DMS 273 treated with DMSO at 0.1 percent for 48 hours (cell line): Measurements from ENCODE around the gene NCBP1.
"Not testable (repeated sequence)": the region's sequence is repeated elsewhere in the genome, so short reads cannot be mapped to it uniquely, and the experiment has no call there.

Source experiments
- DNase-seq: peaks from one replicate; lab custom pipeline; 2025; lab: John Stamatoyannopoulos, UW

The NCBP1 gene

DNA sequence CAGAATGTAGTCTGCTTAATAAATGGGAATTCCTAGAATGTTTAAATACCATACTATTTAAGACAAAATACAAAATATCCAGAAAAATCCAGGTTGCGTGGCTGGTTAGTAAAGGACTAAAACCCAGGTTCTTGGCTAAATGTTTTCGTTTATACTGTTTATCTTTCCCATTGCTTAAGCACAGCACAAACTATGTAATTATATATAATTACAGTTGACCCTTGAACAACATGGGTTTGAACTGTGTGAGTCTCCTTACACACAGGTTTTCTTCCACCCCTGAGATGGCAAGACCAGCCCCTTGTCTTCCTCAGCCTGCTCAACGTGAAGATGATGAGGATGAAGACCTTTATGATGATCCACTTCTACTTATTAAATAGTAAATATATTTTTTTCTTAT lies 38.8 kb downstream of the NCBP1 start:
- no peak for DNase-seq

DNA sequence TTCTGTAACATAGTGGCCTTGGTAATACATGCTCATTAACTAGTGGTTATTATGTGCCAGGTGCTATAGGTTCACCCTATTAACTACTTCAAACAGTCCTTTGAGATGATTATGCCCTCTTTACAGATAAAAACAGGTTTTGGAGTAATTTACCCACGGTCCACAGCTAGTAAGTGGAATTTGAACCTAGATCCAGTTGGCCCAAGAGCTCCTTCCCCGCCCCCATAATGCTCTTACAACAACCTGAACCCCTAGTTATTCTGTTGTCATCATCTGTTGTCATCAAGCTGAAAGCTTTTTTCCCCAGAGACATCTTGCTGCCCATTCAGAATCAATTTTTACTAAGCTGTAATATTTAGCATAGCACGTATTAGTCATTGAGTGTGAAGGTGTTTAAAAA lies 40.3 kb downstream of the NCBP1 start:
- no peak for DNase-seq

DNA sequence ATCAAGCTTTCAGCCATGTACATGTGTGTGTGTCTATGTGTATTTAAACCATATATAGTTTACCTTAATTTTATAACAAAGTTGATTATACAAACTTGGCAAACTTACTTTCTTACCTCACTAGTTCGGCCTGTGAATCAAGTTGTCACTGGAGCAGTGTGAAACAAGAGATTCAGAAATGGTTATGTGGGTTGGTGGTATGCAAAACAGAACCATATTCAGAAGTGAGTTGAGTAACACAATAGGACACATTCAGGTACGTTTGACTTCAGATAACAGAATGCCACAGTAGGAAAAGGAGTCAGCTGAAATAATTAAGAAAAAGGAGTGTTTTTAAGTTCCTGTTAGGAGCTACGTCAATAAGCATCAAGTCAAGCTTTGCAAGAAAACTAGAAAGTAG lies 42.0 kb downstream of the NCBP1 start:
- no peak for DNase-seq

DNA sequence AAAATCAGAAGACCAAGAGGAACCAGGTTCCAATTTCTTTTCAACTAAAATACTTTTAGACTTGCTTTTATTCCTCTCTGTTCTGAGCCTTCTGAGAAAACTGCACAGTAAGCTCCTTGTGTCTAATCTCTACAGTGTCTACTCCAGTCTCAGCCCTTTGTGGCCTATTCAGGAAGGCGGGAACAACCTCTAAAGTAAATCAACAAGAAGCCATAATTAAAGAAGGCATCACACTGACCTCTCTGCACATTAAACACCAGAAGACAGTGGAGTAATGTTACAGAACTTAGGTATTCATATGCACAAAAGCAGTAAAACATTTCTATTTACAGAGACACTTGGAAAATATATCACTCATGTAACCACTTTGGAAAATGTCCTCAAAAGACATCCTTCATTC lies 48.6 kb downstream of the NCBP1 start:
- no peak for DNase-seq

DNA sequence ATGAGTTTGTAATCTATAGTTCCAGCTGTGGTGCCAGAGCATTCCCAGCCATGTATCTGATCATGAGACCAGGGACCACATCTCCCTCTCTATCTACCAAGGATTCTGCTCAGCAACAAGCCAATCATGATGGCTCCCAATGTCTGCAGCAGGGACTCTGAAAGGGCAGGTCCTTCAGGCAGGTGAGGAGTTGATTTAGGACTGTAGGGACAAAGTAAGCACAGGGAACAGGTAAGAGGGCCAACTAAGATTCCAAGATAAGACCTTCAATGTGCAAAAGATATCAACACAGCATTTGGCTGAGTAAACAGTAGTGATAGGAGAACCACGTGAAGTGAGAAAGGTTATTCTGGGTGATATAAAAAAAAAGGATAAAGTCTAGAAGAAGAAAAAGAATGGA lies 55.0 kb downstream of the NCBP1 start:
- DNase-seq: no peak

DNA sequence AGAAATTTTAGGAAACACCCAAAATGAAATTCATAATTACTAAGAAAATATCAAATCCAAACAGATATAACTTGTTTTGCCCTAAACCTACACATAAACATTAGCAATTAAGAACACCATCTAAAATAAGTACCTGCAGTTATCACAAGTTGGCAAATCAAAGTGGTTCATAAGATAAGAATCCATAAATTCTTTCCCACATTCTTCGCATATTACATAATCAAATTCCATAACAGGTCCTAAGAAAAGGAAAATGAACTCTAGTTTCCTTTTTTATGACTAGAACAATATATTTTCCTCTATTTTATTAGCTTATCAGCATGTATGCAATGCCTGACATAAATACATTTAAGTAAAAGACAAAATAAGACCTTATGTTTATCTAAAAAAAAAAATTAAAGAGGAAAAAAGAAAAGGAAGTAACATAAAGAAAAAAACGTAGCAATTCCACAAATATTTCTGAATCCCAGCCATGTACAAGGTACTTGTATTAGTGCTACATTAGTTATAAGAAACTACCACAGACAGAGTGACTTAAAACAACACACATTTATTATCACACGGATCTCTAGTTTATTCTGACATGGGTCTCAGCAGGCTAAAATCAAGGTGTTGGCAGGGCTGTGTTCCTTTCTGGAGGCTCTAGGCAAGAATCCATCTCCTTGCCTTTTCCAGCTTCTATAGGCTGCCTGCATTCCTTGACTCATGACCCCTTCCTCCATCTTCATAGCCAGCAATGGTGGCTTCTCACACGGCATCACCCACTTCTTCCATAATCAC lies 56.0 kb downstream of the NCBP1 start:
- no peak for DNase-seq

DNA sequence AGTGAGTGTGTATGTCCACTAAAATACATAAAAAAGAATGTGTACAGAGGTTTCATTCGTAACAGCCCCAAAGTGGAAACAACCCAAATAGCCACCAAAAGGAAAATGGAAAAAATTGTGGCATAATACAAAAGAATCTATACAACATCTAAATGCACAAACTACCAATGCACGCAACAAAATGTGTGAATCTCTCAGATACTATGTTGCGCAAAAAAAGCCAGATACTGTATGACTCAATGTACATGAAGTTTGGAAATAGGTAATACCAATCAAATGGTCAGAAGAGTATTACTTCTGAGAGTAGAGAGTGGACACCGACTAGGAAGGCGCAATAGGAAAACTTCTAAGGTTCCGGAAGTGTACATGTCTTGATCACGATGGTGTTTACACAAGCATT lies 61.1 kb downstream of the NCBP1 start:
- no peak for DNase-seq

DNA sequence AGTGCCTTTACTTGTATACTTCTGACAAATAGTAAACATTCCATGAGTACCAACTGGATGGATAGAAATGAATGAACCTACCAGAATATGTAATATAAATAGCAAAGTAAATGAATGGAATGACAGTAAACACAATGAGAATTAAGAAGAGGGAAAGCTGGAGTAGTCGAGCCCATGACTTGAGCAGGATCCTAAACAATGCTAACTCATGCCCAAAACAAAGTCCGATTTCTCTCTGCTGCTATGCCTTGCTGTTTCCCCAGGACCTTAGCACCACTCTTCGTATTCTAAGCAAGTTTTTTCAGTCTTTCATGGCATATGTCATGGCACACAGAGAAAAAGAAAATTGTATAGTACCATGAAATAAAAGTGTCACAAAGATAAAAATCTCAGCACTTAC lies 61.8 kb downstream of the NCBP1 start:
- DNase-seq: no peak

DNA sequence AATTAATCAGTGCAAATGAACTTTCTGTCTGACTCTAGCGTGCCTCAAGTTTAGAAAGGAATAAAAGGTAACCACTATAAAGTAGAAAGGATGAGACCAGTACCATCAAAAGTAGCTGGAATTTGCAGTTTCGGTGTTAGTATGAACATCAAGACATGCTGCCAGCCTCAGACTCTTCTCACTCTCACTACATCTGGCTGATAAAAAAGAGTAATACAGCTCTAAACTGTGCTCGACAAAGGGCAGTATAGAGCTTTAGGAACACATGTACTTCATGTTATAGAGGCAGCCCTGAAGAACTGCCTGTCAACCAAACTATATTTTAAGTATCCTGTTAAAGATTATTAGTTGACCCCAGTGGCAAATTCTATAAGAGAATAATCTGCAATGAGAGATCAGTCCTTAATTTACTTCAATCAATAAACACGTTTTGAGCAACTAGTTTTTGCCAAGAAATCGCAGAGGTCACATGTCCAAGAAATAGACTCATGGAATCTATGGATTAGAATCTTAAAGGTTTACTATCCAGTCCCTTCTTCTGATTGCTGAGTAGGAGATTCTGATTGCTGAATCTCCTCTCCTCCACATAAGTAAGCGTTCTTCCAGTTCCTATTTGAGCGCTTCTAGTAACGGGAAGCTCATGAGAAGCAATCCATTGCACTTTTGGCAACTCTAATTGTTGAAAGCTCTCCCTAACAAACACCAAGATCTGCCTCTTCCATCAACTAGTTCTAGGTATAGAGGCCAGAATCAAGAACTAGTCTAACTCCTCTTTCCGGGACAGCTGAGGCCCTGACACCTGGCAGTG lies 62.6 kb downstream of the NCBP1 start:
- no peak for DNase-seq

DNA sequence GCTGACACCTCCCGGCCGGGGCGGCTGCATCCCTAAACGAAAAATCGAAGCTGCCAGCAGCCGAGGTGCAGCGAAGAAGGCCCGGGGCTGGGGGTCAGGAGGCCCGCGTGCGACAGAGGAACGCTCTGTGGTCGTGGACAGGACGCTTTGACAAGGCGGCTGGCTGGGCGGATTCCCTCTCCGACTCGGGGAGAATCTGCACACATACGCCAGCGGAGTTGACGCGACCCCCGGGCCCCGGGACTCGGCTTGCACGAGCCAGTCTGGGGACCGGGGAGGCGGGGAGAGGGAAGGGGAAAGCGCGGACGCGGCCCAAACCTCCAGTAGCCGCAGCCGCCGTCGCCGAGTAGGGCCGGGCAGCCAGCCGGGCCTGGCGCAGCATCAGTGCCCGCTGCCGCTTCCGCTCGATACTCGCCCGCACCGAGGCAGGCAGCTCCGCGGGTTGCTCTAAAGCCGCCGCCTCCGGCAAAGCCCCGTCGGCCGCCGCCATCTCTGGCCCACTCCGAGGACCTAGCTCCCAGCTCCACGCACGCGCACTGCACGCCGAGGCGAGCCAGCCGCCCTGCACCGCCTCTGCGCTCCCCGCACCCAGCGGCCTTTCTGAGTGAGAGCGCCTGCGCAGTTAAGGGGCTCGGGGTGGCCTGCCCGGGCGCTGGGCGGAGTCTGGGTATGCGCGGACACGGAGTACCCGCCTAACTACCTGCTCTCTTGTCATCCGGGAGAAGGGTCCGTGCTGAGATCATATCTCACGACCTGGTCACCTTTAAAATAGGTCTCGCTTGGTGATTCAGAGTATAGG lies 63.4 kb downstream of the NCBP1 start, which contains the start of gene XPA:
TSS of gene XPA (minus strand) at position 538 of the 799 bp plus-strand sequence. CDS start at position 490, 48 bp downstream.
- peak; percentile 70 for DNase-seq

DNA sequence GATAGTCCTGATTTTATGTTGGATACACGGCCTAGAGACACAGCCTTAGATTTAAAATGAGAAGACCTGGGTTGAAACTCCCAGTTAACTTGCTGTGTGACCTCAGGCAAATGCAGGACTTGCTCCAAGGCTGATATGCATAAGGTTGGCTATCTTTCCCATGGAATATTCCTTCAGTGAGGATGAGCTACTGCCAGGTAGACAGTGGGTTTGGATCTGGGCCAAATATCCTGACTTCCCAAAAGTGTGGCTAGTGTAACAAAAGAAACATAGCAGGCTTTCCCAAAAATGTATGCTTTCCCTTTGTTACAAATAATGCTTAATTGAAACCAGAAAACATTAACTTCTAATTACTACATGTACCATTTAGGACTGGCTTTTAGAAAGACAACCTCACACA lies 64.2 kb downstream of the NCBP1 start:
- no peak for DNase-seq

DNA sequence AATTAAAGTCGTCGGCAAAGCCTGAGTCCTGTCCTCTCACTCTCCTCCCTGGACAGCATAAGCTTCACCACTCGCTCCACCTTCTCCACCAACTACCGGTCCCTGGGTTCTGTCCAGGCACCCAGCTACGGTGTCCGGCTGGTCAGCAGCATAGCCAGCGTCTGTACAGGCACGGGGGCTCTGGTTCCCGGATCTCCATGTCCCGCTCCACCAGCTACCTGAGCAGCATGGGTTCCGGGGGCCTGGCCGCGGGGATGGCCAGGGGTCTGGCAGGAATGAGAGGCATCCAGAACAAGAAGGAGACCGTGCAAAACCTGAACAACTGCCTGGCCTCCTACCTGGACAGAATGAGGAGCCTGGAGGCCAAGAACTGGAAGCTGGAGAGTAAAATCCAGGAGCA lies 65.2 kb downstream of the NCBP1 start:
- DNase-seq: no peak

DNA sequence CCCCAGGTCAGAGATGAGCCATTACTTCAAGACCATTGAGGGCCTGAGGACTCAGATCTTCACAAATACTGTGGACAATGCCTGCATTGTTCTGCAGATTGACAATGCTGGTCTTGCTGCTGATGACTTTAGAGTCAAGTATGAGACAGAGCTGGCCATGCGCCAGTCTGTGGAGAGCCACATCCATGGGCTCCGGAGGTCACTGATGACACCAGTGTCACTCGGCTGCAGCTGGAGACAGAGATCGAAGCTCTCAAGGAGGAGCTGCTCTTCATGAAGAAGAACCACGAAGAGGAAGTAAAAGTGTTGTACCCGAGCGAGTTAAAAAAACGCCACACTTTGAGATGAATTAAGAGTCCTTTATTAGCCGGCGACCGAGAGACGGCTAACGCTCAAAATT lies 65.7 kb downstream of the NCBP1 start:
- not testable (repeated sequence) for DNase-seq

DNA sequence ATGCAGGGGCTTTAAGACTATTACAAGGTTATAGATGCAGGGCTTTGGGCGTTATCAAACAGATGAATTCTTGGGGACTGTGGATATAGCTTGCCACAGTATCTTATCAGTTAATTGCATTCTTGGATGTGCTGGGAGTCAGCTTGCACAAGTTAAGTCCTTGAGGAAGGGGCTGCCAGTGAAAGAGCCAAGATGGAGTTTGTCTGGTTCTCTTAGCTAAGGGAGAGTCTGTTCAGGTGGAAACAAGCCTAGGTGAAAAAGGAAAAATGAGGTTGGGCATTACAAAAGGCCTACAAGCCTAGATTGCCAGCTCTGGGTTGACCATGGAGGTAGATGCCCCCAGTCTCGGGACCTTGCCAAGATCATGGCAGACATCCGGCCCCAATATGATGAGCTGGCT lies 66.2 kb downstream of the NCBP1 start:
- DNase-seq: not testable (repeated sequence)

DNA sequence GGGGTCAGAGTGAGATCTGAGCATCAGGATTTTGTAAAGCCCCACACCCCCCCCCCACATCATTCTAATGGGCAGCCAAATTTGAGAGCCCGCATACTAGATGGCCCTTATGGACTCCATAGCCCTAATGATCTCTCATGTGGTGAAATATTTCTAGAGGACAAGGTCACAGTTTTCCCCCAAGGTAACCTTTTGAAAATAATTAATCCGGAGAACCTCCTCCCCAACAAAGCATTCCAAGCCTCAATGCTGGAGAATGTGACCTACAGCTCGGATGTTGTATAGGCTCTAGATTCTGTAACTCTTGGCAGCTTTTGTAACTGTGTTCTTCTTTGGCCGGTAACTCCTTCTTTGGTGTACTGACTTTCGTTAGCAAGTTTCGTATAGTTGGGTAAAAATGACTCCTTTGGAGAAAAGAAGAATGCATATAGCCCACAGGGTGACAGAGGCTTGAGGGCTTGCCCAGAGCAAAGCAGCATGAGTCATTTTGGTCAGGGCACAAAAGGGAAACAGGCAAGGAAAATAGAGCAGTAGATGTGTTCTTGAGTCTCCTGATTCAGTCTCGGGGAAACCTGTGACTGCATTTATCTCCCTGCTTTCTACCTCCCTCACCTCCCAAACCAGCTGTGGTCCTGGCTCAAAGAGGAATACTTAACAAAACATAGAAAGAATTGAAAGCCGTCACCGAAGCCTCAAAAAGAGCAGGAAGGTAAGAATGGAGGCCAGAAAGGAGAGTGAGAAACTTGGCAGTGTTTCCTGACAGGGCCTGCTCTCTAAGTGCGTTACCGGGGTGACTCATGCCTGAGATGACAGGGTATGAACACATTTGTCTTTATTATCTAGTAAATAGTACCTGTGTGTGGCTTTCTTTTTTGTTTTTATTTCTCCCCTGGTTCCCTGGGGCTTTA lies 70.1 kb downstream of the NCBP1 start:
- no peak for DNase-seq

DNA sequence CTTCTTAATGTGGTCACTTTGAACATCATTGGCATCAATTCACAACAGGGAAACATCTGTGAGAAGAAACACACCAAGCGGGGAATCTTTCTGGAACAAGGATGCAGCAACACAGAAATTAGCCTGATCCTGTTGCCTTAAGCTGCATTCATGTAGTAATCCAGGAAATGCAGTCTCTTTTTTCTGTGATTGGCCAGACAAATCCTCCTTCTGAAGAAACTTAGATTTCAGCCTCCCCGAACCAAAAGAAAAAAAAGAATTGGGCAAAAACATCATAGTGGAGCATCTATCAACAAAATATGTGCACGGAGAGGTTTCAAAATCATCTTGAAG lies 70.7 kb downstream of the NCBP1 start:
- DNase-seq: no peak

DNA sequence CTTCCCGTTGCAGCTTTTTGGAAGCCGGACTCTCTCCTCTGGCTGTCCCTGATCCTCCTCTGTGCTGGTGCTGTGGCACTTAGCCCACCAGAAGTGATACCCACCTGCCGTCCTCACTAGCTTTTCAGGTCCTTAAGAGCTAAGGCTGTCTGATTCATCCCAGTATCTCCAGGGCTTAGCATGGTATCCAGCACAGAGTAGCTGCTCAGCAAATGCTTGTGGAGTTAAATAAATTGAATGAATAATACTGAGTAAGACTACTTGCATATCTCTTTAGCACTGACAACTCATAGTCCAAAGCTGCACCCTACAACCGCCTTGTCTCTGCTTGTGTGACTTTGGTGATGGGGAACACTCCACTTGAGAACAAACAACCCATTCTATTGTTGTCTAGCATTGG lies 71.2 kb downstream of the NCBP1 start:
- DNase-seq: no peak

DNA sequence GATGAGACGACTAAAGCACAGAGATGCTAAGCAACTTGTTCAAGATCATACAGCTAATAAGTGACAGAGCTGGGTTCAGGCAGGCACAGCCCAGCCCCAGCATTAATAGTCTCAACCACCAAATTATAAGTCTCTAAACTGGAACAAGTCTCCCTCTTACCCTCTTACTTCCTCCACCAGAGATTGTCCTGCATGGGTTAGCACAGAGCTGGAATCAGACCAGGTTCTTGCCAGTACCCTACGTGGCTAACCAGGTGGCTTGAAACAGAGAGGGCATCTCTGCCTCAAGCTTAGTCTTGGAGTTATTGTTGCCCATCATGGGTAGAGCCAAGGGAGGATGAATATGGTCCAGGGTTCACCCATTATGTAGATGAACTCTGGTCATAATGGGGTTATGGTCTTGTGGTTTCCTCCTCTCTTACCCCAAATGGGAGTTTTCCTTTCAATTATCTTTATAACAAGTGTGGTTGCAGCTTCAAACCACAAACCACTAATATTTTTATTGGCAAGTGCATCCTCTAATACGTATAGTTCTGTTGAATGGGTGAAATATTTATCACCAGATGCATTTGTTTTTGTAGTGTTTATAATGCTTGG lies 71.8 kb downstream of the NCBP1 start:
- no peak for DNase-seq

DNA sequence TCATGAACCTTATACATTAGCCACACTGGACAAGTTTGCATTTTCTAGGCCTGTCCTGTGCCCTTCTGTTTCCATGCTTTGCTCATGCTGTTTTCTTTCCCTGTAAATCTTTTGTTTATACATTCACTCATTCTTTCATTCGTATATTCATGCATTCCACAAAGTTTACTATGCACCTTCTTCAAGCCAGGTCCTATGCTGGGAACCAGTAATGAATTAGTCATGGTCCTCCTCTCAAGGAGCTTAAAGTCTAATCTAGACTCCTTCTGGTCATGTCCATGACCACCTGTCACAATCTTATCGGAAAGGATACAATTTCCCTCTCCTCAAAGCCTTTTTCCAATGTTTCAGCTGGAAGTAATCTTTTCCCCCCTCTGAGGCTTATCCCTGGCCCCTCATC lies 72.6 kb downstream of the NCBP1 start:
- DNase-seq: no peak

DNA sequence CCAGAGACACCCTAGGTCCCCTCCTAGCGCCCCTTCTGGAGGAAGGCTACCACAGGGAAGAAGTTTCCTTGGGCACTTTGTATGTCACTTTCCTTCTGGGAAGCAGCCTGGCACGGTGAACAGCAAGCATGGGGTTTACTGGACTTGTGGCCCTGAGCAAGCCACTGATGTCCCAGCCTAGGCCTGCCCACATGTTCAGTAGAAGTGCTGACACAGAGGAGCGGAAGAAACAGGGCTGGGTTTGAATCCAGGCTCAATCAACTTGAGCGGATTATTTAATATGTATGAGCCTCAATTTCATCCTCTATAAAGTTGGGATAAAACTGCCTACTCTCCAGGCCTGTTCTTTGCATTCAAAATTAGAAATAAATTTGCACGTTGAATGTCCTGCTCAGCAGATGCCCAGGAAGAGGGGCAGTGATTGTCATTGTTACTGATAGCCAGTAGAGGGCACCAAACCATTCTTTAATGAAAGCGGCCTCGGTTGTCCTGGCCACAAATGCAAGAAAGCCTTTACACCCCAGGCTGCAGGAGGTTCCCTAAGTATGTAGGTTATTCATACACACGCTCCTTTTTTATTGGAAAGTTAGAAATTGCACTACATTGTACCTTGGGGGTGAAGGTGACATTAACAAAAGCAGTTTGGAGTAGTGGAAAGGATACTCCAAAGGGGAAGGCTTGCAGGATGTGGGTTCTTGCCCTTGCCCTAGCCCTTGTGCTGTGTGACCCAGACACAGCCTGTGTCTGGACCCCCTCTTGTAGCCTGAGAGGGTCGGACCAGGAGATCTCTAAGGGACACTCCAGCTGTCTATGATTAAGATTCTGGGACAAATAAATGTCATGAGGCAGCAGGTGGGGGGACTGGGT lies 77.0 kb downstream of the NCBP1 start:
- DNase-seq: peak; percentile 10
